ENCODE data around the gene MACROD2.
"Not testable (repeated sequence)": the region's sequence is repeated elsewhere in the genome, so short reads cannot be mapped to it uniquely, and the experiment has no call there.

The MACROD2 gene

DNA sequence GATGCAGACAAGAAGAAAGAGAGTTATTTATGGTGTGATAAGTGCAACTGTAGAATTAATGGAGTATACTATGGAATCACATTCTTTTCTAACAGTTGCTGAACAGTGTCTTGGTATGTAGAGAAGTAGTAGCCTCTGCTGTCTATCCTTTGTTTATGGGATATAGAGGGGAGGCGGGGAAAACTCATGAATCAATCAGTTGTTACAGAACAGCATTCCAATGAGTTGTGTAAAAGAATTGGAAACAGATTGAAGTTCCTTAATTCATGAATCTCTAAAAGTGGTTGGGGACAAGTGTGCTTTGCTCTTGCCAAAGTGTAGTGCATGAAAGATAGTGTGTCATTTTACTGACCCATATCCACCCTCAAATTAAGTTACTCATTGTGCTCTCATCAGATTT lies 264.4 kb downstream of the MACROD2 start:
- no peak for FAIRE-seq
- no peak for DNase-seq (ENCODE audit: low spot score)

DNA sequence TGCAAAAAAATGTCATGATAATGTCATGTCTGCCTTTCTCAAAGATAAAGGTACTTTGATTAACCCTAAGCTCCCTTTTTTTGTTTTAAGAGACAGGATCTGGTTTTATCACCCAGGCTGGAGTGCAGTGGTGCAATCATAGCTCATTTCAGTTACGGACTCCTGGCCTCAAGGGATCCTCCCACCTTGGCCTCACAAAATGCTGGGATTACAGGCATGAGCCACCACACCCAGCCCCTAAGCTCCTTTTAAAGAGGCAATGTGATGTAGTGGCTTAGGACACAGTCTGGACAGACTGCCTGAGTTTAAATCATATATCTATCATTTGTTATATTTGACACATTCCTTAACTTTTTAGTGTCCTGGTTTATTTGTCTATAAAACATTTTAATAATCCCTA lies 265.1 kb downstream of the MACROD2 start:
- FAIRE-seq (no peak), DNase-seq (ENCODE audit: low spot score) (no peak)

- no peak for FAIRE-seq
- no peak for DNase-seq (ENCODE audit: low spot score)
Observed at GRCh38 chr20:14264869-14265268, 269.6 kb downstream of the MACROD2 start.

DNA sequence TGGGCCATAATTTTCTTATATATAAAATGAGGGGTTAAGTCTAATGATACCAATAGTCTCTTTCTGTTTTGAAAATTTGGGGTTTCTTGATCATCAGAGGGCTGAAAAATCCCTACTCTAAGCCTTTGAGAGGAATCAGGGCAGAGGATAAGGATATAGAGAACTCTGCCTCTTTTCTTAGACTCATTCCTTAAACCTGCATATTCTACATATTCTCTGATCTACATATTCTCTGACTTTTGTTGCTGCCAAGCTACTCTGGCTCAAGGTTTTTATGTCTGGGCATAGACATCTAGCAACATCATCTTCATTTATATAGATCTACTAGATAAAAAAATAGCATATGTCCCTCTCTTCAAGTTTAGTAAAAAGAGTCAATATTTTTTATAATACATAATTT lies 270.9 kb downstream of the MACROD2 start:
- DNase-seq (ENCODE audit: low spot score) (no peak), FAIRE-seq (no peak)

GRCh38 chr20:14270751-14271150 lies 275.4 kb downstream of the MACROD2 start:
- FAIRE-seq; DNase-seq (ENCODE audit: low spot score): not testable (repeated sequence)

- FAIRE-seq, result no peak
- no peak for DNase-seq (ENCODE audit: low spot score)
Observed at GRCh38 chr20:14282140-14282539, 286.8 kb downstream of the MACROD2 start.

DNA sequence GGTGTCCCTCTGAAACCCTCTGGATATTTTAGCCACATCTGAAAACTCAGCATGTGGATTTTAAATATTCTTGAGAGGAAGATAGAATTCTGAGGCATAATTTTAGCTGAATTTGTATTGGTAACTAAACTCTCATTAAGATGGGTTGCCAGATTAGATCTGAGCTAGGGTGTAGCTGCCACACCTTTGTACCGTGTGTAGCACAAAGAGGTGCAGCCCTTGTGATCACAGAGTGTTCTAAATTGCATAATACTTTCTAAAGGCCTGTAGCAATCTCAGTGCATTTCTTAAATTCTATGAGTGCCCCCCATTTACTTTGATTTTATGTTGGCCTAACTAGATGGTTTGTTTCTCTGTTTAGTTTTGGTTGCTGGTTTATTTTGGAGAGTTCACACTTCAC lies 289.1 kb downstream of the MACROD2 start:
- no peak for FAIRE-seq
- no peak for DNase-seq (ENCODE audit: low spot score)

DNA sequence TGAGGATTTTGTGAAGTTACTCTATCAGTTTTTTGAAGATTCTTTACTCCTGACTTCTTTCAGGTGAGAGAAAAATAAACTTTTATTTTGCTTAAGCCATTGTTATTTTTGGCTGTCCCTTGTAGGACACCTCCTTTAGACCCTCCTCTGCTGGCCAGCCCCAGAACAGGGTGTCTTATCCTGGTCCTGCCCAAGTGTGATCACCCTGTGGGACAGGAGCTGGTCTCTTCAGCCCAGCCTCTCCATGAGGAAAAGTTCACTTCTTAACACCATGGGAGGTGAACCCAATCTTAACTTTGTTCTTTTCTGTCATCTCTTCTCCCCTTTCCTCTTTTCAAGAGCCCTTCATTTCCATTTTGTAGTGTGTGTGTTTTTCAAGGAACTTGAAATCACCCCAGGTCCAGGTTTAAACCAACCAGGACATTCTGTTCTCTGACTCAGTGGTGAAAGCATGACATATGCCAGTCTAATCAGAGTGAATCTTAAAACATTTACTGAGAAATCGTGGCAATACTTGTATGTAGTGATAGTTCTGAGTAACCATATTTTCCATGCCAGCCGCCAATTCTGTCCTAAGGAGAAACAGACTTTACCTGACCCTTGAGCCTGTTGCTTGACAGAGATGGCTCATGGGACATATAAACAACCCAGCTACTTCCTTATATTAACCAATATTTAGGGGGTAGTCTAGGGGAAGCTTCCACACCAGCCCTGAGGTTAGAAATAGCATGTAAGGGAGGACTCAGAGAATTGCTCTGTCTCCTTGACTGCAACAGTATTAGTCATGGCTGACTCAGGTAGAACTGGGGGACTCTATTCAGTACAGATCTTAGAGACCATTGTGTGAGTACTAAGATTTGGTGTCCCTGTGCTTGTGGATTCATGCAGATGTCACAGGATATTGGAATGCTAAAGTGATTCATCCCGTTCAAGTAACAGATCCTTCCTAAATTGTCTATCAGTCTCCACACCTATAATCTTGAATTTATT lies 293.3 kb downstream of the MACROD2 start:
- FAIRE-seq (no peak), DNase-seq (ENCODE audit: low spot score) (peak; percentile 61)

DNA sequence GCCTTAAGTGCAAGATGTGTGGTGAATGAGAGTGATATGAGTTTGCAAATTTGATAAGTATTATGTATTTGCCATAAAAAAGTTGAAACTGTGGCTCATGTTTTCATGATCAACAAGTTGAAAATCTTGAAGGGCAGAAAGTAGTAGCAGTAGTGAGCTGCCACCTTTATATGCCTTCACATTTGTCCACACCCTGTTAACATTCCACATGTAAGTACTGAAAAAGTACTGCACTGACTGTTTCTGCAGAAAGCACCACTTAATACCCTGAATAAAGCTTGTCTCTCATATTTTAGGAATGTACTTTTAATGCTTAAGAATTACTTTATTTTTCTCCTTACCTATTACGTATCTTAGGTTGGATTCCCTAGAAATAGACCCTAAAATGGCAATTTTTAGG lies 296.2 kb downstream of the MACROD2 start:
- DNase-seq (ENCODE audit: low spot score), result no peak
- no peak for FAIRE-seq

DNA sequence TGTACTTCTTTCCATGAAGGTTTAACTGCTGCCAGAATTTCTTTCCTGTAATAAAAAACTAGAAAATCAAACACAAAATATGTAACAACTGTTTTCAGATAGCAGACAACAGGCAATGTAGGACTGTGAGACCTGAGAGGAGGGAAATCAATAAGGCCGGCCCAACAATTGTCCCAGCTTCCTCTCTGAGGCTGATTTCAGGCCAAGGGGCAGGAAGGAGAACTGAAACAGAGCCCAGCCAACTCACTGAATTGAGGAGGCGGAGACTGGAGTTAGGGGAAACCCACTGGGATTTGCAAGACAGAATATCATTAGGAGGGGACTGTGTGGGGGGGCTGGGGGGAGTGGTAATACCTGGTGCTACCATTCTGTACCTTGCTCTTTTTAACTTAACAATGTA lies 299.9 kb downstream of the MACROD2 start:
- FAIRE-seq (no peak), DNase-seq (ENCODE audit: low spot score) (no peak)

DNA sequence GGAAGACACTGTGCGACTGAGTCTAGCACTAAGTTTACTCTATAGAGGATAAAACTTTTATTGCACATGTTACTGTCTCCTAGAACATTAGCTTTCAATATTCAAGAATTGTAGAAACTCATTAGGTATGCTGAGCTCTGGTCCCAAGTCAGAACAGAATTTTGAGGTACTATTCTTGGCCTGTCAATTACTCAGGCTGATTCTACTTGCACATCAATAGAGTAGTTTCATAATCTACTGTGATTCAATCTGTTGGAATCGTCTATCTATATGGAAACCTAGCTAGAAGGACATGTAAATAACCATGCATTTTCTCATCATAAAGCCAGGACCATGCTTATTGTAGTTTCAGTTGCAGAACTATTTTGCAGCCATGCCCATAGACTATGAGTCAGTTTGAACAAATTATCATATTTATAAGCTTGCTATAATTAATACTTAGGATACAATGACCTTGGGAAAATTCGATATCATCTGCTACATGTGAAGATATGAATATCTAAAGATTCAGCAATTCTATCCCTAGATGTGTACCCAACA lies 300.5 kb downstream of the MACROD2 start:
- FAIRE-seq (no peak), DNase-seq (ENCODE audit: low spot score) (no peak)

DNA sequence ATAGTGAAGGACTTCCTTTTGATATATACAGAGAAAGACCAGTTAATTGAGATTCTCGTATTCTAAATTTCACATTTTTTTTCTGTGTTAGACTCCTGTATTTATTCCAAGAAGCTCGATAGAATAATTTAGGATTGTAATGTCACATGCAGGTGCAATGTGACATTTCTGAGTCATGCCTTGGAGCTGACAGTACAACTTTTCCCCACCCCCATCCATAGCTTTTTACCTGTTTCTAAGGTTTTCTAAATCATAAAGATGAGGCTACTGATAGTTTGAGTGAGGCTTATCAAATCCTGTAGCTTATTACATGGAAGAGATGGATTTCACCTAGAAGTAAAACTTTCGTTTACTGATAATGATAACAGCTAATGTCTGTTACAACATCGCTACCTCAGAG lies 304.5 kb downstream of the MACROD2 start:
- DNase-seq (ENCODE audit: low spot score) (no peak), FAIRE-seq (no peak)

GRCh38 chr20:14303106-14303505 lies 307.8 kb downstream of the MACROD2 start:
- DNase-seq (ENCODE audit: low spot score) (no peak), FAIRE-seq (no peak)

DNA sequence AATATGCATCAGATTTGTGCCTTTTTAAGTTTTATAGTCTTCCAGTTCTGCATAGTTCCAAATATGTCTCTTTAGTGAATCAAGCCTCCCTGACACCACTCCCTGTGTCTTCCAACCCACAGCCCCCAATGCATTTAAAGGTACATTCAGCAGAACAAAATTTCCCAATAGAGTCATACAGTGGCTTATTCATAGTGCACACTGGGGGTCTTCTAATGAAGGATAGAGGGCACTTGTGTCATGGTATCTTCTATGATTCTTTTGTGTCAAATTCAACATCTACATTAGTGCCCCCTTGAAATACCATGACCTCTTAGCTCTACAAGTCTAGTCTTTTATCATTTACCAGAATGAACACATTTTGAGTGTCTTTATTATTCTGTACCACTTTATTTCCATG lies 308.3 kb downstream of the MACROD2 start:
- FAIRE-seq (no peak), DNase-seq (ENCODE audit: low spot score) (no peak)

DNA sequence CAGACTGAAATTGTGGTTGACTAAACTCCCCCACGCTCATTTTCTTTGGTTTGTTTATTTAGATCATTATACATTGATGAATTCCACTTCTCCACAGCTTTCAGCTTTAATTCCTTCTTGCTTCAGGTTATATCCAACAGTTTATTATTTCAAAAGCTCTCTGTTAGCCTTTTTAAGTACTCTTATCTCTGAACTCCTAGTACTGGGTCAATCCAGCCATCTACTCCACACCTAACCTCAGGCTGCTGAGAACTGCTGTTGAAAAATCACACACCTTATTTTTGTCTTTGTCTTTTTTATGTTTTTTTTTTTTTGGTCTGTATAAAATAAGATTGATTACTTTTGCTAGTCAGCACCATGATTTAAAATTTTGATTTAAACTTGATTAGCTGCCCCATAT lies 309.2 kb downstream of the MACROD2 start:
- FAIRE-seq (no peak), DNase-seq (ENCODE audit: low spot score) (no peak)

DNA sequence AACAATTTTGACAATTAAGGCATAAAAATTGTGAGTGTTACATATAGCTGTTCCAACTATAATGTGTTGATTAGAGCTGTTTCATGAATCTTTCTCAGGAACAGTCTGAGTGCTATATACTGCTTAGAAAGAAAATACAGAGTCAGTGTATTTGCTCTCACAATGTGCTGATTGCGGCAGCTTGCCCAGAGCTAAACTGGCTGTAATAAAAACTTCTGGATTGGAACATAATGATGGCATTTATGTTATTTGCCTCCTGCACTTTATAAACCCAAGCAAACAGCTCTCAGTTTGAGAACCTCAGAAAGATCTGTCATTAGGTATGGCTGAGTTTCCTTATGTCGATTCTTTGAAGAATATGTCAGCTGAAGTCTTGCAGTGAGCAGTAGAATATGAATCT lies 312.6 kb downstream of the MACROD2 start:
- DNase-seq (ENCODE audit: low spot score), result no peak
- FAIRE-seq, result no peak

GRCh38 chr20:14310977-14311627 lies 315.8 kb downstream of the MACROD2 start:
- no peak for FAIRE-seq
- no peak for DNase-seq (ENCODE audit: low spot score)

DNA sequence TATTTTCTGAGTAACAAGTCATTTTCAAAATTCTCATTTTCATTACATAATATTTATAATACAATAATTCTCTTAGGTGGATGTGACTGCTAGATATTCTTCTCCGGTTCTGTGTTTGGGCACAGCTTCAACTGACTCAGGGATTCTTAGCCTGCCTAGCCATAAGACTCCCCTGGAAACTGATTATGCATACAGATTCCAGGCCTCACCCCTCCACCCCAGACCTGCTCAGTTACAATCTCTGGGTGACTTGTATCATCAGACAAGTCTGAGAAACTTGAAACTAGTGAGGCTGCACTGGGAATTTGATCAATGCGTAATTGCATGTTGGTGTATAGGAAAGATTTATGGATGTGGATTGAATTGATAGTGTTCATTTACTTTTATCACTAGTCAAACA lies 316.7 kb downstream of the MACROD2 start:
- no peak for DNase-seq (ENCODE audit: low spot score)
- no peak for FAIRE-seq

DNA sequence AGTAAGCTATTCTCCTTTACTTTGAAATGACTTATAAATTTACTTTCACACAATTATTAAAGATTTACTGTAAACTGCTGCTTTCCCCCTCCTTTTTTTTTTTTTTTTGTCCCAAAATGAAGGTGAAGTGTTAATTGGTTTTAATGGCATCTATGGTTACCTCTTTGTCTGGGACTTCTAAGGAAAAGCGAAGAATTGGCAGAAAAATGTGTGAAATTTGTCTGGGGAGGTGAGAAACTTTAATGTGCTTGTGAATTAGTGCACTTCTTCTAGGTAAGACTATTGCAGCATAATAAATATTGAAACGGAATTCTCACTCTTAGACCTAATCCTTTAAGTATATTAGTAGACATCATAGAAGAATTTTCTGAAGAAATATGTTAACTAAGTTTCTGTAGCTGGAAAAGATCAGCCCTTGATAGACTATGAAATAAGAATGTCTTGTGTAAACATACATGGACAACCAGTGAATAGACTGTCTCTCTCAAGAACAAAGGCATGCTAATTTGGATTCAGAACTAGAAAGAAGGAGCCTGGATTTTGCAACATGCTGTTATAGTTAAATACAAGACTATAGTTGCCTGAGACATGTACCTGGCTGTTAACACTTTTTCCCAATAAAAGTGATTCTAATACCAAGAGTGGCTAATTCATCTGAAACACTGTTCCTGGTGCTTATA lies 318.2 kb downstream of the MACROD2 start:
- DNase-seq (ENCODE audit: low spot score) (no peak), FAIRE-seq (no peak)

GRCh38 chr20:14319704-14320103 lies 324.4 kb downstream of the MACROD2 start:
- DNase-seq (ENCODE audit: low spot score) (no peak), FAIRE-seq (no peak)

DNA sequence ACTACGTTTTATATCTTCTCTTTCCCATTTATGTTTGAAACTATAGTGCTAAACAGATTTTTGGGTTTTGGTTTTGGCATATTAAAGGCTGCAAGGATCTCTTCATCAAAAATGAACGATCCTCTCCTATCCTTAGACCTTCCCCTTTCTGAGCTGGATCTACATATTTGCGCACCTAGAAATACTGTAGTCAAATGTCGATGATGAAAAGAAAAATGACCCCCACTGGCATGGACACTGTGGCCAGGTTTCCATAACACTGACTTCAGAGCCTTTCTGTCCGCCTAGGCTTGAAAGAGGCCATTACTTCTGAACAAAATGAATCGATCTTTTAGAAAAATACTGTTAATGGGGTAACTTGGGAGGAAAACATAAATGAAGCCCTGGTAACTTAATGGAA lies 336.3 kb downstream of the MACROD2 start:
- no peak for DNase-seq (ENCODE audit: low spot score)
- no peak for FAIRE-seq

DNA sequence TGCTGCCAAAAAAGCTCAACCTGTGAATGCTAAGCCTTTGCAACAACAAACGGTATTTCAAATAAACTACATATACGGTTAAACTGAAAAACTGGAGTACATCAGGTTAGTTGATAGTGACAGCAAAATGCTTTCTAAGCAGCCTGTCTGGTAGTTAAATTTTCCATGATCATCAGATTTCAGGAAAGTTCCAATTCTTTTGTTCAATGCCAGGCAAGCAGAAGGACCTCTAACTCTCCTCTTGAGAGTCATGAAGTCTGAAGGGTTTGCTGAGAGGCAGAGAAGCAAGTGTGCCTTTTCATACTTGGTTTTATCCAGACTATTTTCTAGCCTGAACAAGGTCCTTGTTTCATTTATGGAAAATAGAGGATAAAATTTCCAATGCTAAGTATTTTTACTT lies 337.6 kb downstream of the MACROD2 start:
- FAIRE-seq (no peak), DNase-seq (ENCODE audit: low spot score) (no peak)

All from RCC 7860 (cell line).